A673 (cell line): ENCODE measurements around the gene BAZ1A. TPM values are rescaled to one million over a fixed set of nuclear protein-coding genes. Genes with fewer than 3 reads are reported as not detected.

ENCODE experiments used
- BruUV-seq: library from RNA; stranded (reverse); fragments of 400-500 nt; replicated peaks from 2 replicates; lab custom pipeline; 2021; lab: Mats Ljungman, UMichigan
- CTCF ChIA-PET: fragments of 300-600 bp; sonication (Branson Sonifier 250); formaldehyde crosslinking; loops from one replicate; lab custom pipeline; 2022; ENCODE audit warnings: antibody characterized with exemption; lab: Charles Lee
- POLR2A ChIA-PET: fragments of 300-600 bp; sonication (Branson Sonifier 250); formaldehyde crosslinking; loops from one replicate; lab custom pipeline; 2022; ENCODE audit warnings: antibody characterized with exemption; ENCODE audit not compliant: low non-redundant PET; lab: Charles Lee
- DNase-seq: peaks from one replicate; pipeline ENCODE4 v3.0.0-alpha.2; 2015; ENCODE audit warnings: low spot score
- H3K27ac ChIP-seq: fragments of 200-600 bp; sonication (generic); 2 replicates; pipeline ENCODE4 v1.5.1; 2016; ENCODE audit warnings: mixed run types, low read depth, mild to moderate bottlenecking, mixed read lengths, antibody characterized with exemption, low read length; ENCODE audit not compliant: poor library complexity, severe bottlenecking
- H3K27me3 ChIP-seq: fragments of 200-600 bp; sonication (generic); replicated peaks from 2 replicates; pipeline ENCODE4 v1.6.1; 2017; ENCODE audit warnings: mixed run types, low read depth, mild to moderate bottlenecking, mixed read lengths, antibody characterized with exemption, low read length; ENCODE audit not compliant: insufficient read depth, poor library complexity
- H3K36me3 ChIP-seq: fragments of 200-600 bp; sonication (generic); 2 replicates; pipeline ENCODE4 v1.6.1; 2016; ENCODE audit warnings: mixed run types, mild to moderate bottlenecking, mixed read lengths, antibody characterized with exemption, low read length; ENCODE audit not compliant: insufficient read depth, poor library complexity, severe bottlenecking
- H3K4me1 ChIP-seq: fragments of 200-600 bp; sonication (generic); 2 replicates; pipeline ENCODE4 v1.6.1; 2017; ENCODE audit warnings: mixed run types, mild to moderate bottlenecking, mixed read lengths, antibody characterized with exemption, low read length; ENCODE audit not compliant: insufficient read depth, poor library complexity, severe bottlenecking
- H3K4me3 ChIP-seq: fragments of 200-600 bp; sonication (generic); 2 replicates; pipeline ENCODE4 v1.5.1; 2016; ENCODE audit warnings: low read depth, mixed run types, mild to moderate bottlenecking, mixed read lengths, low read length; ENCODE audit not compliant: poor library complexity, severe bottlenecking
- H3K9me3 ChIP-seq: fragments of 200-600 bp; sonication (generic); 2 replicates; pipeline ENCODE4 v1.6.1; 2016; ENCODE audit warnings: mixed run types, low read depth, mild to moderate bottlenecking, mixed read lengths, antibody characterized with exemption, low read length; ENCODE audit not compliant: poor library complexity, severe bottlenecking
- EZH2 ChIP-seq: fragments of 200-600 bp; sonication (generic); IDR thresholded peaks from 2 replicates; pipeline ENCODE4 v1.6.1; 2017; ENCODE audit warnings: borderline replicate concordance, low read depth, mild to moderate bottlenecking, mixed read lengths, antibody characterized with exemption, low read length; ENCODE audit not compliant: poor library complexity, severe bottlenecking
- intact Hi-C: fragments of 100-400 bp; cut with micrococcal nuclease; formaldehyde crosslinking; loops from one replicate; pipeline ENCODE4 v1.10.0; 2022; ENCODE audit not compliant: unreplicated experiment
- total RNA-seq: library from RNA; stranded (reverse); gene quantifications from 2 replicates; pipeline ENCODE4 v1.2.3, GENCODE V29; 2021
- TF ChIP-seq, protein P1 (sequence below): fragments of 300-800, 200-600 bp; sonication (generic); conservative IDR thresholded peaks from 2 replicates; pipeline ENCODE4 v1.5.1; 2017; ENCODE audit warnings: low read depth, mild to moderate bottlenecking, antibody characterized with exemption, low read length, moderate library complexity, mixed read lengths

Gene BAZ1A
- total RNA-seq, 1 experiment from 2014 or later, result 70.3 TPM

- no peaks in the 10 kb centered on the region for H3K27me3 ChIP-seq
- no peaks in the 10 kb centered on the region for H3K36me3 ChIP-seq
- no peak overlapping the region for H3K27ac ChIP-seq
- POLR2A ChIA-PET, result no interaction called here
- intact Hi-C loops, result no loop called here
- TF ChIP-seq, protein P1, sequence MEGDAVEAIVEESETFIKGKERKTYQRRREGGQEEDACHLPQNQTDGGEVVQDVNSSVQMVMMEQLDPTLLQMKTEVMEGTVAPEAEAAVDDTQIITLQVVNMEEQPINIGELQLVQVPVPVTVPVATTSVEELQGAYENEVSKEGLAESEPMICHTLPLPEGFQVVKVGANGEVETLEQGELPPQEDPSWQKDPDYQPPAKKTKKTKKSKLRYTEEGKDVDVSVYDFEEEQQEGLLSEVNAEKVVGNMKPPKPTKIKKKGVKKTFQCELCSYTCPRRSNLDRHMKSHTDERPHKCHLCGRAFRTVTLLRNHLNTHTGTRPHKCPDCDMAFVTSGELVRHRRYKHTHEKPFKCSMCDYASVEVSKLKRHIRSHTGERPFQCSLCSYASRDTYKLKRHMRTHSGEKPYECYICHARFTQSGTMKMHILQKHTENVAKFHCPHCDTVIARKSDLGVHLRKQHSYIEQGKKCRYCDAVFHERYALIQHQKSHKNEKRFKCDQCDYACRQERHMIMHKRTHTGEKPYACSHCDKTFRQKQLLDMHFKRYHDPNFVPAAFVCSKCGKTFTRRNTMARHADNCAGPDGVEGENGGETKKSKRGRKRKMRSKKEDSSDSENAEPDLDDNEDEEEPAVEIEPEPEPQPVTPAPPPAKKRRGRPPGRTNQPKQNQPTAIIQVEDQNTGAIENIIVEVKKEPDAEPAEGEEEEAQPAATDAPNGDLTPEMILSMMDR, result no peak
- no peak for TF ChIP-seq EZH2
- CTCF ChIA-PET, result interaction anchor here (0.6 kb wide), 1 partner anchor 10 kb away, joined by 3 read pairs; no protein-coding TSS in a partner anchor
- H3K9me3 ChIP-seq, result no peaks in the 10 kb centered on the region
- DNase-seq, result no peak
- no peaks in the 10 kb centered on the region for H3K4me1 ChIP-seq
- H3K4me3 ChIP-seq, result no peak overlapping the region
- no TSS peak for BruUV-seq
Measured at GRCh38 chr14:34890937-34891336, 15.8 kb upstream of the BAZ1A start.

DNA sequence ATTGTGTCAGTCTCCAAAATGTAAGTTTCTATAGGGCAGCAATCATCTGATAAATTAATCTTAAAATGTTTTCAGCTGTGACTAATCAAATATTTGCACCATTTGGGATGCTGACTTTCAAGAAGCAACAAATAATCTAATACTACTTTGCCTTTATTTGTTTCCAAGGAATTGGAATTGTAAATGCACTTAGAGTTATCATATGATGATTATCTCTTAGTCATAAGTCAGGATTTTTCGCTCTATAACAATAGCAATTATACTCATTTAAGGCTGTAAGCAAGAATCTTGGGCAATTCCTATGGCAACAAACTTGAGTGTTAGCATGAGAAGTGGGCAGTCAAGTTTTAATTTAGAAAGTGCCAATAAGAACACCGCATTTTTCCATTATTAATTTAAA is 13.0 kb upstream of the BAZ1A start:
- TF ChIP-seq, protein P1, result no peak
- TF ChIP-seq EZH2, result no peak
- Histone ChIP-seq H3K36me3 (no peaks in the 10 kb centered on the region), H3K4me3 (no peak overlapping the region), H3K4me1 (no peaks in the 10 kb centered on the region), H3K27ac (no peak overlapping the region), H3K27me3 (no peaks in the 10 kb centered on the region), H3K9me3 (no peaks in the 10 kb centered on the region)
- POLR2A ChIA-PET, result no interaction called here
- DNase-seq, result no peak
- CTCF ChIA-PET, result no interaction called here
- BruUV-seq, result no TSS peak
- intact Hi-C loops, result no loop called here

DNA sequence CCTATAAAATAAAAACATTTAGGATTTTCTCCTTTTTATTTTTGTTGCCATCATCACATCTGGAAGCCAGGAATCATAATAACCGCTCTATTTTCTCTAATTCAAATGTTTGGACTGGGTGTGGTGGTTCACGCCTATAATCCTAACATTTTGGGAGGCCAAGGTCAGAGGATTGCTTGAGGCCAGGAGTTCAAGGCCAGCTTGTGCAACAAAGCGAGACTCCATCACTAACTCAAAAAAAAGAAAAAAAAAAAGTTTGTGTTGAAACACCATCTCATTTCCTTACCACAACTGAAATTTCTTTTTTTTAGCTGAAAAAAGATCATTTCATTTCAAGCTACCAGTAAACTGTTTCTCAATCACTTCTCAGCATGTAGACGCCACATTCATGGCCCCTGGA is 8.8 kb upstream of the BAZ1A start:
- no peak overlapping the region for H3K27ac ChIP-seq
- intact Hi-C loops, result no loop called here
- no peak for DNase-seq
- H3K27me3 ChIP-seq, result no peaks in the 10 kb centered on the region
- H3K9me3 ChIP-seq, result no peaks in the 10 kb centered on the region
- H3K4me3 ChIP-seq, result no peak overlapping the region
- POLR2A ChIA-PET, result no interaction called here
- H3K4me1 ChIP-seq, result no peaks in the 10 kb centered on the region
- no TSS peak for BruUV-seq
- CTCF ChIA-PET, result no interaction called here
- H3K36me3 ChIP-seq, result no peaks in the 10 kb centered on the region
- no peak for TF ChIP-seq EZH2
- TF ChIP-seq, protein P1, result no peak
